Measurements from ENCODE around the gene PLCB2.

PLCB2 gene

DNA sequence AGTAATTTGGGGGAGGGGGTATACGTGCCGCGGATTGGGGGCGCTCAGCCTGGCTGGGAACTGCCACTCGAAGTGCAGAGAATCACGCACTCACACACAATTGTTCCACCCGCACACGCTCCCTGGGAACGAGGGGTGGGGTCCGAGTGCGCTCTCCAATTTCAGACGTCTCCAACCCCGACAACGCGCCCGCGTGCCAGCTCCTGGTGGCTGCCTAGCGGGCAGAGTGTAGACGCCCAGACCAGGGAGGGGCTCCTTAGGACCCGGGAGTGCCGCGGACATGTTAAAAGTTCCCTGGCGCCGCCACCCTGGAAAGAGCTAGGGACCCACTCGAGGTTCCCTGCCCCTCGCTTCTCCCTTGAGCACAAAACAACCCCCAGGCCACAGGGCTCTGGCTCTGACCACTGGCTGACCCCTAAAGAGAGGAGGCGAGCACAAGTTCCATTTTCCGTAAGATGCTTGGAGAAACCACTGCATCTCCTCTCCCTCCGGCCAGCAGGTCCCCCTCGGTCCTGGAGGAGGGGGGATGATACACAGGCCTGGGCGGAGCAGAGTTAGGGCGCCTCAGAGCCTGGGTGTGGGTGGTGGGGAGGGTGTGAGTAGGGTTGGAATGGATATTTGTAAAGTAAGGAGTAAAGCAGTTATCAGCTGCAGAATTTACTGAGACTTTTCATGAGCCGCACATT, 24.0 kb downstream of the PLCB2 start:
- DNase-seq: no peak

- DNase-seq: peak; percentile 16
Observed at GRCh38 chr15:40282869-40283614, 24.7 kb downstream of the PLCB2 start, which contains the start of gene ANKRD63. Gene ANKRD63, minus strand, starts transcription at chr15:40283064. Its CDS starts 478 bp downstream, at chr15:40282586.

- peak; percentile 34 for DNase-seq
Observed at GRCh38 chr15:40282147-40282868, 25.4 kb downstream of the PLCB2 start.

- DNase-seq: no peak
Observed at GRCh38 chr15:40281801-40282146, 26.0 kb downstream of the PLCB2 start.

DNA sequence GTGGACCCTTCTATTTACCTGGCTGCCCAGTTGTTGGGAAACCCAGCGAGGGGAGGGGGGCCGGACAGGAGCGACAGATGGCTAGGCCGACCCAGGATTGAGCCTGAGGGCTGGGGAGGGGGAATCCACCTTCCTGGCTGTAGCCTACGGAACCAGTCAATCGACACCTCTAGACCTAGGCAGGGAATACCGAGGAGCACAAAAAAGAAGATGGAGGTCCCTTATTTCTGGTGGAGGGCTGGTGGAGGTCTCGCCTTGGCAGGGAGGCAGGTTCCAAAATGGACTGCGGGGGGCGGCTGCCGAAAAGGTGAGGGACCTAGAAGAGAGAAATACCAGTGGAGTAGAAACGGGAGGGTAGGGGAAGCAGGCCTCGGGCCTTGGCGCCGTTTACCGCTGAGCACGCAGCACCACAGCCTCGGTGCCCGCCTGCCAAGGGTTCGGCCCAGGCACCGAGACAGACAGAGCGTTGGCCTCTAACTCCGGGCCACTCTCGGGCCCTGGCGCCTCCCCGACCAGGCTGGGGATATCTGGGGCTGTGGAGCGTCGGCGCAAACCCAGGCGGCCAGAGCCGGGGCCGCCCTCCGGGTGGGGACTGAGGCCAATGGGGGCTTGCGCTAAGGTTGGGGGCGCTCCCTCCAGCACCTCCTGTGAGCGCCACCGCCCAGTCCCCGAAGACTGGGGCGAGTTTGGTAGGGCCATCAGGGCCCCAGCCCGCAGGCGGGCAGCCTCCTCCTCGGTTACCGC, 26.5 kb downstream of the PLCB2 start:
- no peak for DNase-seq

DNA sequence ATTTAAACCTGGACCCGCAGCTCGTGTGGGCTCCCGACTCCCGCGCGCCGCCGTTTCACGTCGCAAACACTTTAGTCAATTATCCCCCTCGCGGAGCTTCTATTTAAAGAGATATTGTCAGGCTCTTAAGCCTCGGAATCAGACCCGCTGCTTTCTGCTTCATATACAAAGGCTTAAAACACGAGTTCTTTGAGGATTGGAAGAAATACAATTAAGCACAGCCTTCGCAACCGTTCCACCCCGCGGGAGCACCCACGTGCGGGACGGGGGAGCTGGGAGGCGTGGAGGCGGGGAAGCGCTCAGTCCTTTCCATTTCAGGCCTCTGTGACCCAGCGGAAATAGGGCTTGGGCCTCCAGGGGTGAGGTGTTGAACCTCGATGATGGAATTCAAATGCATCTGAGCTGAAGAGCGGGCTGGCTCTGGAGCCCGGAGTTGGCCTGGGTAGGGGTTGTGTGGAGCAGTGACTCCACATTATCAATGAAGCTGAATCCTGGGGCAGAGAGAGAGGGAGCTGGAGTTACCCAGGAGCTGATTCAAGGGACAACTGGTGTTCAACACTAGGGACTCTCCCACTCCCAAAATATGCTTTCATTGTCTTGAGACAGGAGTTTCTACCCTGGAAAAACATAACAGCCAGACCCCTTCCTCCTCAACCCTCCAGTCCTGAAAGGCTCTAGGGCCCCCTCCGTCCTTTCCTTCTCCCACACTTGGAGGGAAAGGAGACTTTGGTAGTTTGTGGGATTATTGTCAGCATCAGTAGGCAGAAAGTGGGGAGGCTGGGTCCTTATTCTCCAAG, 27.3 kb downstream of the PLCB2 start:
- DNase-seq: no peak

GRCh38 chr15:40279437-40280141, 28.1 kb downstream of the PLCB2 start:
- peak; percentile 65 for DNase-seq

DNA sequence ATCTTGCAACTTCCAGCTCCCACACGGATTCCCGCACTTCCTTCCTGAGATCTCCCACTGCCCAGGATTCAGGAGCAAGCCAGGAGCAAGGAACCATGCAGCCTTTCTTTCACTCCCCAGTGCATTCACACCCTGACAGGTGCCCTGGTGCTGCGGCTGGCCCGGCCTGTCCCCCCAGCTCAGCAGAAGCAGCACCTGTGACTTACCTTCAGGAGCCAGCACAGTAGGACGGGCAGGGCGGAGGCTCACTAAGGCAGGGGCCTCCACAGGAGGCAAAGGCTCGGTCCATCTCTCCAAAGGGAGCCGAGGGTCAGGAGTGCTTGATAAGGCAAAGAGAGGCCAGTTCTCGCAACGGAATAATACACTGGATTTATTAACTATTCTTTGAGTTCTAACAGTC, 29.7 kb downstream of the PLCB2 start:
- DNase-seq: no peak

GRCh38 chr15:40277471-40277870, 30.3 kb downstream of the PLCB2 start:
- no peak for DNase-seq

DNA sequence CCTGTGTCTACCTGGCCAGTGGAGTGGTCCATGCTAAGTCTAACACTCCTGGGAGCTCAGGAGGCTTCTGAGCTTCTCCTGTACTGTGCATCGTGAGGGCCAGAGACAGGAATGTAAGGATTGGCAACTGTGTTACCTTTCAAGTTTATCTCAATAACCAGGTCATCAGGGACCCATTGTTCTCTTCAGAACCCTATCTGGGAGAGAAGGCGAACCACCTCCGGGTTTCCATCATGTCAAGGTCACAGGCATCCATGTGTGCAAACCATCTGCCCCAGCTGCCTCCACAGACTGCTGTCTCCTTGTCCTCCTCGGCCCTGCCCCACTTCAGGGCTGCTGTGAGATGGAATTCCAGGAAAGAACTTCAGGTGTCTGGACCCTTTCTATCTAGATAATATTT, 30.8 kb downstream of the PLCB2 start:
- no peak for DNase-seq

DNA sequence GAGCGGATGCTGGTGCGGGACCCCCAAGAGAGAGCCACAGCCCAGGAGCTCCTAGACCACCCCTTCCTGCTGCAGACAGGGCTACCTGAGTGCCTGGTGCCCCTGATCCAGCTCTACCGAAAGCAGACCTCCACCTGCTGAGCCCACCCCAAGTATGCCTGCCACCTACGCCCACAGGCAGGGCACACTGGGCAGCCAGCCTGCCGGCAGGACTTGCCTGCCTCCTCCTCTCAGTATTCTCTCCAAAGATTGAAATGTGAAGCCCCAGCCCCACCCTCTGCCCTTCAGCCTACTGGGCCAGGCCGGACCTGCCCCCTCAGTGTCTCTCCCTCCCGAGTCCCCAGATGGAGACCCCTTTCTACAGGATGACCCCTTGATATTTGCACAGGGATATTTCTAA, 31.8 kb downstream of the PLCB2 start:
- DNase-seq: no peak

DNA sequence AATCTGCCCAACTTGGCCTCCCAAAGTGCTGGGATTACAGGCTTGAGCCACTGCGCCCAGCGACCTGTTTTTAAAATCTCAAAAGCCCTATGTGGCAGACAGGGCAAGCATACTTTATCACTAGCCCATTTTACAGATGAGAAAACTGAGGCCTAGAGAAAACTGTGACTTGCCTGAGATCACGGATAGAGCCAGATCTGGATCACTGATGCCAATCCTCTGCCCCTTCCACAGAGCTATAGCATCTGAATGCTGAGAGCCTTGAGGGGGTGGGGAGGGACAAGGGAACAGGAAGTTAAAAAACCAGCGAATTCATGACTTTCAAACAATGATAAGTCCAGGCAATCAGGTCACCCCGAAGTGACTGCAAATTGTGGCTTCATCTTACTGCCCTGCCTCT, 32.2 kb downstream of the PLCB2 start:
- no peak for DNase-seq

- DNase-seq: peak; percentile 88
Observed at GRCh38 chr15:40274350-40275274, 33.1 kb downstream of the PLCB2 start.

GRCh38 chr15:40273428-40273827, 34.3 kb downstream of the PLCB2 start:
- DNase-seq: no peak

GRCh38 chr15:40272485-40273056, 35.2 kb downstream of the PLCB2 start:
- DNase-seq: no peak

GRCh38 chr15:40271685-40272484, 35.9 kb downstream of the PLCB2 start:
- DNase-seq: no peak

DNA sequence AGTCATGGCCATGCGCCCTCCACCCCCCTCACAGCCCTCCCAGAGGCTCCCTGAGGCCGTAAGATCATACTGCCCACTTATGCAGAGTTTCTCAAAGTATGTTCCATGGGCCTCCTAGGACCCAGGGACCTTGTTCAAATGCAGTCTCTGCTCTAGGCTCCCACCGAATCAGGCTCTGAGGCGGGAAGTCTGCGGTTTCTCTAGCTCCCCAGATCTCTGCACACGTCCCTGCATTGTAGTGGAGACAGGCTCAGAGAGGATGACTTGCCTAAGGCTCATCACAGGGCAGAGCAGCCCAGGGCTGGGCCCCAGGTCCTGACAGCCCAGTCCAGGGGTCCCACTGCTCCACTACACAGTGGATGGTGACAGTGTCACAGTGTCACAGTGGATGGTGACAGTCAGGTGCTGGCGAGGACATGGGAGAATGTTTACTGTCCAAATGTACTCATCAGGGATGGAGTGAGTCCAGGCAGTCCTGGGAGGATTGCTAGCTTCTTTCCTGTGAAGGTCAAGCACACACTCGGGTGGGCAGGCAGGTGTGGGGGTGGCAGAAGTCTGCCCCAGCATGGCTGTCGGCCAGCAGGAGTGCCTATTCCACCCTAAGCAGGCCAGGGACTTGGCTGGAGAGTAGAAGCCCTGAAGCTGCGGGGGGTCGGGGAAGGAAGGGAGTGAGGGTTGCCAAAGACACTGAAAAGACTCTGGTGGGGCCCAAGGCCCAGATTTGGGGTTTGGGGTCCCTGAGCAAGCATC, 37.3 kb downstream of the PLCB2 start:
- DNase-seq: no peak

- DNase-seq: no peak
Observed at GRCh38 chr15:40269604-40270003, 38.1 kb downstream of the PLCB2 start.

Data from effector CD4-positive, alpha-beta T cell (primary cell).